Panc1 (cell line): ENCODE data around the gene EYA2.

ENCODE experiments used
- CTCF ChIP-seq: fragments of 450-650 bp; IDR thresholded peaks from 2 replicates; pipeline ENCODE4 v1.5.1; 2017; ENCODE audit warnings: mild to moderate bottlenecking
- POLR2AphosphoS5 ChIP-seq: IDR thresholded peaks from 2 replicates; pipeline ENCODE4 v1.6.1; 2012; ENCODE audit warnings: mild to moderate bottlenecking, low read depth, low read length, moderate library complexity
- REST ChIP-seq, 2 experiments: IDR thresholded peaks; 2 replicates each; pipeline ENCODE4 v1.6.1; 2011 to 2012; ENCODE audit warnings: low read depth in 2 of 2, control low read depth in 1 of 2, low read length in 1 of 2, mild to moderate bottlenecking in 1 of 2, moderate library complexity in 1 of 2; ENCODE audit not compliant: insufficient read depth in 1 of 2
- SIN3A ChIP-seq: IDR thresholded peaks from 2 replicates; pipeline ENCODE4 v1.6.1; 2012; ENCODE audit warnings: low read depth, mild to moderate bottlenecking, low read length, moderate library complexity, borderline replicate concordance; ENCODE audit not compliant: insufficient read depth
- TCF7L2 ChIP-seq: IDR thresholded peaks from 2 replicates; pipeline ENCODE4 v1.6.1; 2011; ENCODE audit warnings: mild to moderate bottlenecking, low read depth, low read length, inconsistent platforms

DNA sequence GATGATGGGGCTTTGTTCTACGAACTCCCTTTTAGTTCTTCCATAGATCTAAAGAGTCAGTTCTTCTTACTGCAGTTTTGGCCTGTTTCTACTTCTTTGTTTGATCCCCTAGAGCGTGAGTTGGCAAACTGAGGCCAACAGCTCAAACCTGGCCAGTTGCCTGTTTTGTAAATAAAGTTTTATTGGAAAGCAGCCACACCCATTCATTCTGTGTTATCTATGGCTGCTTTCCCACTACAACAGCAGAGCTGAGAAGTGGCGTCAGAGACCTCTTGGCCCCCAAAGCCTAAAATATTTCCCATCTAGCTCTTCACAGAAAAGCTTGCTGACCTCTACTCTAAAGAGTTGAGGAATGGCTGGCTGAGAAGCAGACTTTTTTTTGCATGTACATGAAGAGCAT lies 52.2 kb downstream of the EYA2 start:
- no peak for TF ChIP-seq POLR2AphosphoS5
- no peak for TF ChIP-seq CTCF
- no peak for TF ChIP-seq REST (IDR thresholded peaks at IDR 0.05; ENCODE audit: insufficient read depth in 1 of 2, low read depth in 2 of 2, low read length in 1 of 2)
- TF ChIP-seq TCF7L2 = no peak
- TF ChIP-seq SIN3A = no peak
